GOT3 (cell line): ENCODE results near the gene UBAC2.

ENCODE experiments used
- DNase-seq: peaks from one replicate; lab custom pipeline; 2025; ENCODE audit warnings: mixed read lengths; lab: John Stamatoyannopoulos, UW

UBAC2 gene

DNA sequence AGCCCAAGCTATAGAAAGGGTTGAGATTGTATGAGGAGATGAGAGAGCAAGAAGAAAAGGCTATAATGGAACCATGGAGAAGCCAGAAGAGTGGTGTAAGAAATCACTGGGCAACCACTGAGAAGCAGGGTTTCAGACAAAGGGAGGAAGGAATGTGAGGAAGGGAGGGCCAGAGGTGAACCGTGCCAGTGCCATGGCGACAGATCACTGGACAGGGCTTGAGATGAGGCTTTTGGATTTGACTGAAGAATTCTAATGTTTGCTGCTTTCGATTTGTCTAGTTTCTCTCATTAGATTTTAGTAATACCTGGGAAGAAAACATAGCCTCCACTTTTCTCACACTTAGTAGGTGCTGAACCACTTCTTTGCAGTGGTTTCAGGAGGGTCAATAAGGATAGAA is 112.8 kb downstream of the UBAC2 start:
- no peak for DNase-seq

DNA sequence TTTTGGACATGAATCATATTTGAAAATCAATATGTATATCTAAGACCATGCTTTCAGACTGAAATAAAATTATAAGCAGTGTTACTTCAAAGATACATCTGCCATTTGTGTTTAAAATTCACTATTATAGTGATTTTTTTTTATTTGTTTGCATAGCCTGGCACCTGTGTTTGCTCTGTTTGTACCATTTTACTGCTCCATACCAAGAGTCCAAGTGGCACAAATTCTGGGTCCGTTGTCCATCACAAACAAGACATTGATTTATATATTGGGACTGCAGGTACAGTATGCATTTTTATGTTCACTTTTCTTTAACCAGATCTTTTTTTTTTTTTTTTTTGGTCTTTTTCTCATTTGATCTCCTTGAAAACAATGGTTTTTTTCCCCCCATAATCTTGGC is 113.3 kb downstream of the UBAC2 start:
- no peak for DNase-seq

DNA sequence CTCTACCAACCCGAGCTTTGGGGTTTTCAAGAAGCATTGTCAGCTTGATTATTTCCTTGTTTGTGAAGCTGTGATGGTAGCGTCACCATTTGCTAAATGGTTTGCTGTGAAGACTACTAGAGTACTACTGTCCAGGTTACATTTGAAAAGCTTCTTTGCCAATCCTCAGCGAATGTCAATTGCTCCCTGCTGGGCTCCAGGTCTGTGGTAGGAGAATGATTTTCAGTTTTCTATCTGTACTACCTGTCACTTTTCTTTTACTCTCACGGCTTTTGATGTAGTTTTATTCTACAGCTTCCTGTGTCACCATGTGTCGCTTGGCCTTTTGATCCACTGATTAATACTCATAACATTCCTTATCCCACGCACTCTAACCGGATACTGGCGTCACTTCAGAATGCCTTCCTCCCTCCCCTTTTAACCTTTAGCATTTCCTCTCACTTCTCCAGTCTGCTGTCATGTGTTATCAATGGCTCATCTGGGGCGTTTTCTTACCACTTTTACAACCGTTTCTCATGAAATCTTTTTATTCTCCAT is 114.1 kb downstream of the UBAC2 start:
- no peak for DNase-seq

DNA sequence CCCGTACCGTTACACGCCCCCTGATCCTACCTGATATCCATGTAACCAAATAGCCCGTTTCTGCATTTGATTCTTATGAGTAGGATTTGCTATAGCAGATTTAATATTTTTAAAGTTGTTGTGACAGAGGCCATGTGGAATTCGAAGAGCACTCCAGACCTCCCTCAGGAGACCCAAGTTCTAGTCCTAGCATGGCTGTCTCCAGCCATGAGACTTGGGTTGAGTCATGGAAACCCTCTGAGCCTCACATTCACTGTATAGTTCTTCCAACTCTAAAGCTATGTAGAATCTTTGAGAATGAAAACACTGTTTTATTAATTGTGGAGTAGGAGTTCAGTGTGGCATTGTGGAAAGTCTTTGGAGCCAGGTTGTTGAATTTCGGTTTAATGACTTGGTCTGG is 114.5 kb downstream of the UBAC2 start:
- DNase-seq = no peak

DNA sequence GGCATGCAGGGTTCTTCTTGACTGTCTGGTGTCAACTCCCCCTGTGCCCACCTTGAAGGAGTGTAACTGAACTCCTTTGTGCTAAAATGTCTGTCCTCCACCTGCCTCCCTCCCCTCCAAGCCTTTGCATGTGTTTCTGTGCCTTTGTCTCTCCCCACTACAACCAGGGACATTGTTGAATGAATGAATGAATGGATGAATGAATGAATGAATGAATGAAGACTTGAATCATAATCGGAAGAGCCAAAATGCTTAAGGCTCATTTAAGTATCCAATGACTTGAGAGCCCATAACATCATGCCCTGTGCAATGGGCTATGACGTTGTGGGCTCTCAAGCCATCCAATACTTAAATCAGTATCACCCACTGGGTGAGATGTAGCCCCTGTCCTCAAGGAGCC is 115.6 kb downstream of the UBAC2 start:
- no peak for DNase-seq

DNA sequence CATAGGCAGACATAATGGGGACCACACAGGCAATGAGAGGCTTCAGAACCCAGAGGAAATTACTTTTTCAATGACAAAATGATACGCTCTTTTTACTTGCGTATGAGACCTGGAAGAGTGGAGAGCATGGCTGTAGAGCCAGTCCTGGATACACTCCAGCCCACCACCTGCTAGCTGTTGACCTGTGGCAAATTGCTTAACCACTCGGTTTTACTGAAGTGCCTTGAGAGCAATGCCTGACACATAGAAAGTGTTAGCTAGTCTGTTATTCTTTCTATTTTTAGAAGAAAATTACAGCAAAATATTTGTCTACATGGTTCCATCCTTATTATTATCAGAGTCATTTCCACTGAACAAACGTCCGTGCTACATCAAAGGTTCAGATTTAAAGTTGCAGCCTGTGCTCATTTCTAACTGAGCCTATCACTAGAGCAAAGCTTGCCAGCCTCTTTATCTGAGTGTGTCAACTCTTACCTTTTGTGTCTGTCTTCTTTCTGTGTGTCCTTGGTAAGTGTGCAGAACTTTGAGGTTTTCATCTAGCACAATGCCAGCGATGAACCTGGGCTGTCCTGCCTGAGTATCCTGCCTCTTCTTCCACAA is 116.1 kb downstream of the UBAC2 start:
- no peak for DNase-seq

DNA sequence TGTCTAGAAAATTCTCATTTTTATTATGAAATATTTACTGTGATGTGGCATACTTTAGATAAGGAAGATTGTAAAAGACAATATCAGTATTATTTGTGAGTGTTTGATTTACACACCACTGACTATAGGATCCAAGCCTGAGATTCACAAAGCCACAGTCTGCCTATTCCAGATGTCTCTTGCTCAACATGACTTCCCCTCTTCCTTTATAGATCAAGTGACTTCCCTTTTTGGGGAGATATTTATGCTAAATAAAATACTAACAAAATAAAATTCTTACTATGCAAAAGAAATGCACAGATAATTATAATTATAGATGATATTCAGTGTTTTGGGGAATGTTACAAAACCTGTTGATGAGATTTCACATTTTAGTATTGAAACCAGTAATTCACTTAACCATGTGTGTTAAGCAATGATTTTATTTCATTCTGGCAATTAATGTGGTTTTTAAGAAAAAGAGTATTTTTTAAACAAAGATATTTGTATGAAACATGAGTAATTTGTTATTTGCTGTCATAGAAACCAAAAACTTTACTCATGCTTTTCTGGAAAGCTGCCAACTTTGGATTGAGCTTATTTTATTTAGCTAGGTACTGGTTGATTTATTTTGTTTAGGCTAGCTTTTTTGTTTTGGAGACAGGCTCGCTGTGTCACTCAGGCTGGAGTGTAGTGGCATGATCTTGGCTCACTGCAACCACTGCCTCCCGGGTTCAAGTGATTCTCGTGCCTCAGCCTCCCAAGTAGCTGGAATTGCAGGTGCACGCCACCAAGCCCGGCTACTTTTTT is 120.2 kb downstream of the UBAC2 start:
- DNase-seq = no peak

DNA sequence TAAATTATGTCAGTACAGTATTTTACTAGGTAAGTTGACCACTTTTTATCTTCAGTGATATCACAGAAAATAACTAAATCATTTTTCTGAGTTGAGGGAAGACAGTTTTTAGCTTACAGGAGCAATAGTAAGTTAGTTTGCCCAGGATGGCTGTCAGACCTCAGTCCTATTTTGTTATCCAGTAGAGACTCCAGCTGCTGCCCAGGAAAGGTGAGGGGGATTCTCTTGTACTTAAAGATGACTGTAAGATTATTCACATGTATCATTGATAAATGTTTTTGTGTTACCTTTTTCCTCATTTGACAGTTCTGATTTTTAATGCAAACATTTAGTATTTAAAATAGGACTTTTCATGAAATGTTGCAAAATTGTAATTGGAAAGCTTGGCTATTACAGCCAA is 121.1 kb downstream of the UBAC2 start:
- DNase-seq = no peak

DNA sequence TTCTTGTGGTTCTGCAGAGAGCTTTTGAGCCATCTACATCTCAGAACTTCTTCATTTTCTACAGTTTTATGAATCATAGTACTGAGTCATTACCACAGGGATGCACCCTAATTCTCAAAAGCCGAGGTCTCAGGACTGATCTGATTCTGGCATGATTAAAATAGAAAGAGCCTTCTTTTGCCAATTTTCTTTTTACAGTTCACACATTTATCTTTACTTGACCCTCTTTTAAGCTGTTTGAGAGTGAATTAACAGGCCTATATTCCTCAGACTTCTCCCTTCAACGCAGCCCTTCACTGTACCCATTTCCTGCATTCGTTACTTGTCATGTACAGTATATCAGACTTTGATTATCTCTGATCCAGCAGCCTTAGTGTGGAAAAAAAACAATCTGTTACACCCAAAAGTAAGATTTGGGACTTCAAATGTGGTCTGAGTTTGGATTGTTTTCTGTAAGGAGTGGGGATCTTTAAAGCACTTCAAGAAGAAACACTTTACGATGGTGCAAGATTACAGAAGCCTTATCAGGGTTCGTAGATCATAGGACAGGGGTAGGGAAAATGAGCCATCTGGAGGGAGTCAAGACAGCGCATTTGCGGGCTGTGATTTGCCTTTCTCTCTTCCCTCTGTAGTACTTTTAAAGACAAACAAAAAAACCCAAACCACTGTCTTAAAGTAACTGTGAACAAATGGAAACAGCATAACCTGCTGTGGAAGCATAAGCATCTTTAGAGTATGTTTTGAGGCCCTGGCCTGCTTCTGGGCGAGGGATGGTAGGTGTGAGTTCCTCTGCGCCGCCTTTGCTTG is 121.8 kb downstream of the UBAC2 start:
- no peak for DNase-seq

DNA sequence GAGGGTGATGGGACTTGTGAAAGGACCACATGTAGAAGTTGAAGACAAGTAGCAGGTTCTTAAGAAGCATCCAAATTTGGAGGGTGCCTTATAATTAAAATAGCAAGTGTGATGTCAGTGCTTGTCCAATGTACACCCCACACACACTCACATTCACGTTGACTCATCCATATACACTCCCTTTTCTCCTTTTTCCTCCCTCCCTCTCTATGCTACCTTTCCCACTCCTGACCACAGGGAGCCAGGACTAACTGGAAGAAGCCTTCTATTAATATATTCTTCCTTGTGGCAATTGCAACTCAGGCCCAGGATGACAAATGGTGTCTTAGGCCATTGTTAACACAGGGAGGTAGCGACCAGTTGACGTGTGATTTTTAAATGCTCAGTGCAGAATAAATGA is 122.8 kb downstream of the UBAC2 start:
- no peak for DNase-seq

DNA sequence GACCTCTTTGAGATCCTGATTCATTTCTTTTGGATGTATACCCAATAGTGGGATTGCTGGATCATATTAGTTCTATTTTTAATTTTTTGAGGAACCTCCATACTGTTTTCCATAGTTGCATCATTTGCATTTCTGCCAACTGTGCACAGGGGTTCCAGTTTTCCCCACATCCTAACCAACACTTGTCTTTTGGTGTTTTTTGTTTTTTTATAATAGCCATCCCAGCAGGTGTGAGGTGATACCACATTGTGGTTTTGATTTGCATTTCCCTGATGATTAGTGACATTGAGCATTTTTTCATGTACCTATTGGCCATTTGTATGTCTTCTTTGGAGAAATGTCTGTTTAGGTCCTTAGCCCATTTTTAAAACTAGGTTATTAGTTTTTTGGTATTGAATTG is 125.4 kb downstream of the UBAC2 start:
- DNase-seq = no peak

DNA sequence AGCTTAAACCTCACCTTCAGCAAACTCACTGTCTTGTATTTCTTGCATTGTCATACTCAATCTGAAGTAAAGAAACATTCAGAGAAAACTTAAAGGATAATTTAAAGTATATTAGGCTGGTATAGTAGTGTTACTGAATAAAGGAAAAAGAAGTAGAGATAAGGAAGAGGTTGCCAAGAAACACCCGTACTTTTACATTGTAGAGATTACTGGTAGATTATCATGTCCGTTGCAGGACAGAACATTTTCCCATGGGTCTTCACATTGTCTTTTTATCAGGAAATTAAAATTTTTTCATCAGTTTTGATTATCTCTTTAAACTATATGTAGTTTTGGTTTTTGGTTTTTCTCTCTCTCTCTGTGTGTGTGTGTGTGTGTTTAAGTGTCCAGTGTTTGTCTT is 126.5 kb downstream of the UBAC2 start:
- no peak for DNase-seq

DNA sequence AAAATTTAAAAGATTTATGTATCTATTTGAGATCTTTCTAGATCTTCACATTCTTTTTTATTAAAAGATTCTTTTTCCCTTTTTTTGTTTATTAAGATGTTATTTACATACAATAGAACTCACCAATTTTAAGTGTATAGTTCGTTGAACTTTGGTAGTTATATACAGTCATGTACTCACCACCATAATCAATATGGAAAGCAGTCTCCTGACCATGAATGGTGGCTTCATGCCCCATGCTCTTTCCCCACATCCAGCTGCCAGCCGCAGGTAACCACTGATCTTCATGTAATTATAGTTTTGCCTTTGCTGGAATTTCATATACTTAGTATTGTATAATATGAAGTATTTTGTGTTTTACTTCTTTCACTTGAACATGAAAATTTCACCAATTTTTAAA is 127.1 kb downstream of the UBAC2 start:
- no peak for DNase-seq

DNA sequence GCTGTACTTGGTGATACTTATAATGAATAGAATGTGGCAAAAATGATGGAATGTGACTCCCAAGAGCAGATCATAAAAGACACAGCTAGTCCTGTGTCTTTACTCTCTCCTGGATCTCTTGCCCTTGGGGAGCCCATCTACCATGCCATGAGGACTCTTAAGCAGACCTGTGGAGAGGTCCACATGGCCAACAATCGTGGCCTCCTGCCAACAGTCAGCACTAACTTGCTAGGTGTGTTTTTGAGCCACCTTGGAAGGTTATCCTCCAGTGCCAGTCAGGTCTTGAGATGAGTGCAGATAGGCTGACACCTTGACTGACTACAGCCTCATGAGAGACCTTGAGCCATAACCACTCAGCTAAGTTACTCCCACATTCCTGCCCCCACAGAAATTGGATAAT is 128.8 kb downstream of the UBAC2 start:
- DNase-seq = no peak

DNA sequence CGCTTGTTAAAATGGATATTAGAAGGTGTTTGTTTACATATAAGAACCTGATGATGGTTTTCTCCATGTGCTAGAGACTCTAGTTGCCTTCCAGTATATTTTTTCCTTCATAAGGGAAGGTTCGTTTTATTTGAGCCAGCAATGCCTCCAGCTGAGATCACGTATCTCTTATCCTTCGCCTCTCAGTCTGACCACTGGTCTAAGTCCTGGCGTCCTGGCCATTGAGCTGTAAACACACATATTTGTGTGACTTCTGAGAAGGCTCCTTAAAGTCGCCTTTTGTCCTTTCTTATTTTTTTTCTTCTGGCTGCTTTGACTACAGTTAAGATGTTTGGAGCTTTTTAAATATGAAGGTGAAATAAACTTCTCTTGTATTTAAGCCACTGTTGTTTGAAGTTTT is 130.3 kb downstream of the UBAC2 start:
- DNase-seq = no peak

DNA sequence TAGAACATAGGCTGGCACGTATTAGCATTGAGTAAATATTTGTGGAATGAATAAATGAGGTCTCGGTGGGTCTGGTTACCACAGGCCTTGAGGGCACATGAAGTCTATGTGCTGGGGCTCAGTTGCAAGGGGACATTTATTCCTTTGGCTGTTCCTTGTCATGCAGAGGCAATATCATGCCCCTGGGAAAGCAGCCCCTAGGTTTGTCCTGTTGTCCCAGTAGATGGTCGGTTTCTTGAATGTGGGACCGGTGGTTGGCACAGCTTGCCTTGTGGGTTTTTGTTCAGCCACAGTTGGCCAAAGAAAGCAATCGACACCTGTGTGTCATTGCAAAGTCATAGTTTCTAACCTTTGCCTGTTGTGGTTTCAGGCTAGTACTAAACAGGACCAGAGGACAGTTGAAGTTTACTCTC is 131.2 kb downstream of the UBAC2 start:
- no peak for DNase-seq

DNA sequence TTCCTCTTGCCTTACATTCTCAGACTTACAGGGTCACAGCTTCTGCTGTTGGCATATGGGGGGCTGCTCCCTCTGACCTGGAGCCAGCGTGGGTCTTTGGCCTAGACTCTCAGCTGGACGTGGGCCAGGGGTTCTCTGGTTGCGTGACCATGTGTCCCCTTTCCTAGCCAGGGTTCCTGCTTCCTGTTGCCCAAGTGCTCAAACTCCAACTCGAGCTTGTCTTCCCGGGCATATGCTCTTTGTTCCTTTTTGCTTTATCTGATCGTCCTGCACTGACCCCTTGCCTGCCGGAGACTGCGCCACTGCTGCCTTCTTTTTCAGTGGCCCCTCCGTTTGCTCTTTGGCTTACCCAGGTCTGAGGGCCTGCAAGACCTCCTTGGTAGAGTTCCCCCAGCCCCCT is 131.8 kb downstream of the UBAC2 start:
- DNase-seq = no peak

DNA sequence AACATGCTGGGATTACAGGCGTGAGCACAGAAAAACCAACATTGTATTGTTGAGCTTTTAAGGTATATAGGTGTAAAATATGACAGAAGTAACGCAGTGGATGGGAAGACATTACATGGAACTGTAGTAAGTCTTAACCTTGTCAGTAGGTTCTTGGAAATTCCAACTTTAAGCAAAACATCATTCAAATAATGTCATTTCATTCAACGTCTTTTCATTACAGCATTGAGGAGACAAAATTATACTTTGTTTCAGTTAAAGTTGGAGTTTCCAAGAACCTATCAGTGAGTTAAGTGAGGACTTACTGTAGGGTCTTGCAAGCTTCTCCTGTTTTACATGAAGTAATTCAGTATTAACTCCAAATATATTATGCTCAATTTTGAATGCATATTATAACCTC is 133.6 kb downstream of the UBAC2 start:
- DNase-seq = no peak

DNA sequence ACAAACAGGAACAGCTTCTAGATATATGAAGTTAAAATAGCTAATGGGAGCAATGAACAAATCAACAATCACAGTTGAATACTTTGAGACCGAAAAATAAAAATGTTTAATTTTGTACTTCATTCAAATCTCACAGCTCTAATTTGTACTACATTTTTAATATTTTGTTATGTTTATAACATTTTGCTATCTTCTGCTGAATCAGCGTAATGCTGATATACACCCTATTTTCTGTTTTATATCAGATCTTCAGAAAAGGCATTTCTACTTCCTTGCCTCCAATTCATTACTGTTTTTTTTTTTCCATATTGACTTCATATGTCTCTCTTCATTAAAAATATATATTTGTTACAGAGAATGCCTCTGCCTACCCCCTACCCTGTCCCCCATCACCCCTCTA is 134.4 kb downstream of the UBAC2 start:
- DNase-seq = no peak

DNA sequence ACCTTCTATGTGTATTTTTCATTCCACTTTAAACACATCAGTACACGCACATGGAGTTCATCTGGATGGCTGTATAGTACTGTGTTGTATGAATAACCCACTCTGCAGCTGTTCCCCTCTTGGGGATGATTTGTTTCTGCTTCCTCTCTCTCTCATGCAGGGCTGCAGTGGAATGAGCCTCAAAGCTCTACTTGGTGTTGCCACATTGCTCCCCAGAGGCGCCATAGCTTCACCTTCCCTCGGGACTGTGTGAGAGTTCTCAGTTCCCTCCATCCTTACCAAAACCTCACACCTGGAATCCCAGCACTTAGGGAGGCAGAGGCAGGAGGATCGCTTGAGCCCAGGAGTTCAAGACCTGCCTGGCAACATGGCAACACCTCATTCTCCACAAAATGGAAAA is 134.9 kb downstream of the UBAC2 start:
- DNase-seq = no peak

DNA sequence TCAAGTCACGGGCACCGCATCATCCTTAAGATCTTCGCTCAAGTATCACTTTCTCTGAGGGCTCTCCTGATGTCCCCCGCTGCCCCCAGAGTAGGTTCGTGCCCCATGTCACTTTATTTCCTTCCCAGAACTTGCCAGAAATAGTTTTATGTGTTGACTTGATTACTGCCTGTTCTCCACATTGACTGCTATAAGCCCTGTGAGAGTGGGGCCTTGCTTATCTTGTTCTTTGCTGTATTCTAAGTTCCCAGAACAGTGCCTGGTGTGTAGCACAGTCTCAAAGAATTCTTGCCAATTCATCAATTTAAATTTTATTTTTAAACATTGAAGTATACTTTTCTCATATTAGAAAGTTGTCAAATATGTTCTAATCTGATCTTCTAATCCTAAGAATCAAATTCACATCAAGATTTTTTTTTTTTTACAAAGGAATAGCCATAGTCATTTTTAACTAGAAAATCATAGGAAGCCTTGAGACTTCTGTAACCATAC is 138.6 kb downstream of the UBAC2 start:
- DNase-seq = no peak

DNA sequence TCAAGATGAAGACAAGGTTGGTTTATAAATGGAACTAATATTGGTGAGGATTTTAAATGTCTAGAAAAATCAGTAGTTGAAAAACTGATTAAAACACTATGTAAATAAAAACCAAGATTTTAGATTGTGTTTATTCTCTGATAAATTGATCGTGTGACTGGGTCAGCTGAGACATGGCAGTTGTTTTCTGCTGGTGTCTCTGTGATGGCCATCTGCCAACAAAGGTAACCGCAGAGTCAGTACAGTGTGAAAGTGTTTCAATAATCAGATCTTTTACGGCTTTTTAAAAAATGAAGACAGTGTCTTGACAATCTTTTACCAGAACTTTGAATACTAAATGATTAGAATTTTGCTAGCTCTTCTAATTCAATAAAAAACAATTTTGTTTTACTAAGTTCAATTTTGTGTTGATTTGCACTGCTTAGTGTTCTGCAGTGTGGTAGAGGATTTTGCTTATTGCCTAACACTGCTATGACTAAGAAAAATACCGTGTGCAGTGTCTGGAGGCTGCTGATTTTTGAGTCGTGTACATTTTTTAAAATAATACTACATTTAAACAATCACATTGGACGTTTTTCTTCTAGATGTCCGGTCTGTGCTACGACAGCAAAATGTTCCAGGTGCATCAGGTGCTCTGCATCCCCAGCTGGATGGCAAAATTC is 139.2 kb downstream of the UBAC2 start:
- DNase-seq = no peak
